Hindlimb muscle (tissue), 1 donor: ENCODE results near the gene CTAG1B. TPM values are rescaled to one million over a fixed set of nuclear protein-coding genes. Genes with fewer than 3 reads are reported as not detected.
"Not testable (repeated sequence)": the region's sequence is repeated elsewhere in the genome, so short reads cannot be mapped to it uniquely, and the experiment has no call there.

Source experiments
- DNase-seq: peaks from one replicate; pipeline ENCODE4 v3.0.0-alpha.2; 2013
- polyA plus RNA-seq: library from polyadenylated mRNA; unstranded; fragments of 120-200 nt; gene quantifications from one replicate; pipeline ENCODE4 v1.2.1, GENCODE V29; 2013; ENCODE audit not compliant: insufficient read length

The CTAG1B gene
- not detected for polyA plus RNA-seq

DNA sequence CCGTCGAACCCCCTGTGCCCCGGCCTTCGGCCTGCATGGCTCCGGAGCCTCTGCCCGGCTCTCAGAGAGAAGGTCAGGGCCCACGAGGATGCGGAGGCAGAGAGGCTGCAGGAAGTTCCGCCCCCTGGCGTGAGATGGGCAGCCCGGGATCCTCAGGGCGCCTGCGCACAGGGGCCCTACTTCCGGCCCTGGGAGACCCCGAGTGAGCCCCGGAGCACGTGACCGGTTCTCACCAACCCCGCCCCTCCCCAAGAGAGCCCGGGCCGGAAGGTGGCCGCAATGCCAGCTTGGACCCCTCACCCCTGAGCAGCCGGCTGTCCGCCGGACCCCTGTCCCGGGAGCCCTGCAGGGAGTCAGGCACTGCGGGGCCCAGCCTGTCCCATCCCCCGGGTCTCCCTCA is at the start of gene CTAG1B:
Gene CTAG1B, minus strand, starts transcription at position 101 of the 400 bp plus-strand sequence. Its CDS starts 64 bp downstream, at position 37.
- DNase-seq = not testable (repeated sequence)

GRCh38 chrX:154661899-154662298 is 42.8 kb upstream of the CTAG1B start:
- DNase-seq = no peak

DNA sequence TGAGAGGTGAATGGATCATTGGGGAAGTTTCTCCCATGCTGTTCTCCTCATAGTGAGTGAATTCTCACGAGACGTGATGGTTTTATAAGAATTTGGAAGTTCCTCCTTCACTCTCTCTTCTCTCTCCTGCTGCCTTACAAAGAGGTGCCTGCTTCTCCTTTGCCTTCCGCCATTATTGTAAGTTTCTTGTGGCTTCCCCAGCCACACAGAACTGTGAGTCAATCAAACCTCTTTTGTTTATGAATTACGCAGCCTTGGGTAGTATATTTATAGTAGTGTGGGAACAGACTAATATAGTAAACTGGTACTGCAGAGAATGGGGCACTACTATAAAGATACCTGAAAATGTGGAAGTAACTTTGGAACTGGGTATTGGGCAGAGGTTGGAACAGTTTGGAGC is 42.1 kb upstream of the CTAG1B start:
- no peak for DNase-seq

GRCh38 chrX:154660541-154660940 is 41.5 kb upstream of the CTAG1B start:
- no peak for DNase-seq

DNA sequence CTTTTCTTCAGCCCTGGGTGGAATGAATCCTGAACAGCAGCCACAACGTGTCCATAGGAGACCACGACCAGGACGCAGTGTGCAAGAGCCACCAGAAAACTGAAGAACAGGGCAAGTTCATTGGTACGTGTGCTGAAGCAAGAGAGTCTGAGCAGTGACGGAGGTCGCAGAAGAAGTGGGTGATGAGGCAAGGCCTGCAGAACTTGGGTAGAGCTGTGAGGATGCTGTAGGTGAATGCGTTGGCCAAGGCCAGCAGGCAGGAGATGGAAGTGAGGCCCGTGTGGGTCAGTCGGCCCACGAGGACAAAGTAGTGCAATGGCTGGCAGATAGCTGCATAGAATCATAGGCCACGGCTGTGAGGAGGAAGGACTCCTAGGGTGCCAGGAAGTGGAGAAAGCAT is 39.9 kb upstream of the CTAG1B start:
- DNase-seq = no peak

DNA sequence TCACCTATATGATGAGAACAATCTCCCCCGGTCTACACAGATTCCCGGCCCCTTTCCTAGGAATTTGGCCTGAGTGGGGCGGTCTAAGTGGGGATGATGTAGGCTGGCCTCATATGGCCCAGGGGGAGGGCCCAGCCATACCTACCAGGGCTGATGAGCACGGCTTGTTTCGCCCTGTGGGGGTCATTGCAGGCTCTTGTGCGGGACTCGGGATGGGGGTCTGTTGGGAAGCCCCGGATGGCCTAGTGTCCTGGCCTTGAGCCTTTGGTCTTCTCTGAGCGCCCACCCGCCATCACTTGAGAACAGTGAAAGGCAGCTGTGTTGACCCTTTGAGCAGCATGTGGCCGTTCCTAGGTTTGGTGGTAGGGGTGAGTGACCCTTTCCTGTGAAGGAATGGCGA is 39.1 kb upstream of the CTAG1B start:
- no peak for DNase-seq

- DNase-seq = no peak
Observed at GRCh38 chrX:154657226-154657805, 38.2 kb upstream of the CTAG1B start.

- DNase-seq = no peak
Observed at GRCh38 chrX:154655786-154656185, 36.7 kb upstream of the CTAG1B start.

GRCh38 chrX:154655346-154655745 is 36.3 kb upstream of the CTAG1B start:
- DNase-seq = no peak

DNA sequence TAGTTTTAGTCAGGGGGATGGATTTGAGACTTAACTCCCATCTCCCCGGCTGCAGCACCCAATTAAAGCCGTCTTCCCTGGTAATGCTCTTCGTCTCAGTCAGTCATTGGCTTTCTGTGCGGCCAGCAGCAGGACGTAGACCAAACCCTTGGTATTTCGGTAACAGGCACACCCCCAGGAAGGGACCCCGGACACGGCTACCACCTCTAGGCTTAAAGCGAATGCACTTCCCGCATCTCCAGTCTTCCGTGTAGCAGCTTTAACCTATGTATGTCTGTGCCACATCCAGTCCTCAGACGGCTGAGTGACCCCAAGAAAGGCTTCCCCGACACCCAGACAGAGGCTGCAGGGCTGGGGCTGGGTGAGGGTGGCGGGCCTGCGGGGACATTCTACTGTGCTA is 35.8 kb upstream of the CTAG1B start:
- no peak for DNase-seq

DNA sequence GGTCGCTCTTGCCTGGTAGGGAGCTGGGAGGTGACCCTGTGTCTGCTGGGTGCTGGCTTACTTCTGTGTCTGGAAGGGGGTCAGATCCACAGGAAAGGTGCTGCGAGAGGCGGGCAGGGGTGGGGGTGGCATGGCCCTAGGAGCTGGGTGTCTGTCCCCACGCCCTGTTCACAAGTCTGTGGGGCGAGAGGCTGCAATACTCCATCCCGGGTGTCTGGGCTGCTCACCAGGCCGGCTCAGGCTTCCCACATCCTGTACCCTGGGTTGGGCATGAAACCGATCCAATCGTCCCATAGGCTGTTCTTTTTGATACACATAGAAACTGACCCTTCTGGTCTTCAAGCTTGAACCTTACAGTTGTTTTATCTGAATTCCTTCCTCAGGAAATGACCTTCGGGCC is 35.3 kb upstream of the CTAG1B start:
- DNase-seq = no peak

DNA sequence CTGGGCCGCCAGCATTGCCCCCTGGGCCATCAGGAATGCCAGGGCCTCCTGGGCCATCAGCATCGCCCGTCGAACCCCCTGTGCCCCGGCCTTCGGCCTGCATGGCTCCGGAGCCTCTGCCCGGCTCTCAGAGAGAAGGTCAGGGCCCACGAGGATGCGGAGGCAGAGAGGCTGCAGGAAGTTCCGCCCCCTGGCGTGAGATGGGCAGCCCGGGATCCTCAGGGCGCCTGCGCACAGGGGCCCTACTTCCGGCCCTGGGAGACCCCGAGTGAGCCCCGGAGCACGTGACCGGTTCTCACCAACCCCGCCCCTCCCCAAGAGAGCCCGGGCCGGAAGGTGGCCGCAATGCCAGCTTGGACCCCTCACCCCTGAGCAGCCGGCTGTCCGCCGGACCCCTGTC is 34.3 kb upstream of the CTAG1B start, which contains the start of gene CTAG2:
Gene CTAG2, minus strand, starts transcription at position 167 of the 400 bp plus-strand sequence. Its CDS starts 64 bp downstream, at position 103.
- DNase-seq = not testable (repeated sequence)

GRCh38 chrX:154653048-154653401 is 33.9 kb upstream of the CTAG1B start:
- no peak for DNase-seq

DNA sequence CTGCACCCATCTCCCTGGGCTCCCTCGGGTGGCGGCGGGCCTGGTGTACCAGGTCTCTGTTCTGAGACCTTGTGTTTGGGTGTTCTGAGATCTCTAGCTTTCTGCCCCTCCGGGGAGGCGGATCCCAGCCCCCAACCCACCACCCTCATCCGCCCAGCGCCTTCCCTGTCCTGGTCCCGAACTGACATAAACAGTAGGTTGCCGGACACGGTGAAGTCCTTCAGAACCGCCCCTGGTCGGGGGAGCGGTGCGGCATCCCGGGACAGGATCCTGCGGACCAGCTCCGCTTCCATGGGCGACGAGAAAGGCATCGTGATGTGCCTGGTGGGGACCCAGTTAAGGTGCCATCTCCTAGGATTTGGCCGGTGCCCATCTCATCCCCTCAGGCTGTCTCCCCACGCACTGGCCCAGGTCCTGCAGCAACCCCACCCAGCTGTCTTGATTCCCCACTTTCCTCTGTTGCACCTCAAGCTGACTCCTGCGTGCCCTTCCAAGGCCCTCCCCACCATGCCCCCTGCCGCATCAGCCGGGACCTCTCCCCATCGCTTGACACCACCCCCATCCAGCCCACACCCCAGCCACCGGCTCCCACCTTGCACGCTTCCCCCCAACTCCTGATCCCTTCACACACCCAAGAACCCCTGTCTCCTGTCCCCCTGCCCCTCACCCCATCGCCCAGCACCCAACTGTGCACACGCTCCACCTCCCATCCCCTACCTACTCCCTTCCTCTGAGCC is 33.4 kb upstream of the CTAG1B start:
- DNase-seq = no peak

- DNase-seq = no peak
Observed at GRCh38 chrX:154650221-154650510, 31.1 kb upstream of the CTAG1B start.

GRCh38 chrX:154649503-154650220 is 30.6 kb upstream of the CTAG1B start:
- no peak for DNase-seq

- no peak for DNase-seq
Observed at GRCh38 chrX:154648931-154649330, 29.8 kb upstream of the CTAG1B start.

- not testable (repeated sequence) for DNase-seq
Observed at GRCh38 chrX:154645745-154646378, 26.8 kb upstream of the CTAG1B start.

- not testable (repeated sequence) for DNase-seq
Observed at GRCh38 chrX:154643708-154644107, 24.6 kb upstream of the CTAG1B start.

DNA sequence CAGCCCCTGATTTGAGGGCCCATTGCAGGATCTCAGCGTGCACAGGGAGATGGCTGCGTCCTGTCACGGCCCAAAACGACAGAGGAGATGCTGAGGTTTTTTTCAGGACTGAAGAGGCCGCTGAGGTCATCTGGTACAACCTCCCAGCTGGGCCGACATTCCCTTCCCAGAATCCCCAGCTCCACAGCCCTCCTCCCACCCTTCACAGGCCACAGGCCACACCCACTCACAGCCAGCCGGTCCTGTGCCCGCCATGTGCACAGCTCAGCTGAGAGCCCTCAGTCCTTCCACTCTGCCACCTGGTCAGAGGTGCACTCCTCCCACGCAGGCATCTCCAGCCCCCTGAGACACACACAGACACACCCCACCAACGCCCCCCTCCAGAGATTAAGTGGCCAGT is 22.7 kb upstream of the CTAG1B start:
- DNase-seq = not testable (repeated sequence)

DNA sequence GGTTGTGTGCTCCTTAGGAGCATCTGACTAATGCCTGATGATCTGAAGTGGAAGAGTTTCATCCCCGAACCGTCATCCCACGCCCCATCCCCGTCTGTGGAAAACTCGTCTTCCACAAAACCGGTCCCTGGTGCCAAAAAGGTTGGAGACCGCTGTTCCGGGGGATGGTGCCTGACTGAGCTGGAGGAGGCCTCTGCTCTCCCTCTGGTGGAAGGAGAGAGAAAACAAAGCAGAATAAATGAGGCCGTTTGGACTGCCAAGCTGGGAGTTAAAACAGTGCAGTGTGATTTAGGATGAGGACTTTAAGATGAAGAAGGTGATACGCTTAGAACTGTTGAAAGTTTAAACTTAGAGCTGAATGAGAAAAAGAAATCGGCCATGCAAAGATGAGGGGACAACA is 14.6 kb upstream of the CTAG1B start:
- DNase-seq = not testable (repeated sequence)

GRCh38 chrX:154630949-154631348 is 11.9 kb upstream of the CTAG1B start:
- not testable (repeated sequence) for DNase-seq

DNA sequence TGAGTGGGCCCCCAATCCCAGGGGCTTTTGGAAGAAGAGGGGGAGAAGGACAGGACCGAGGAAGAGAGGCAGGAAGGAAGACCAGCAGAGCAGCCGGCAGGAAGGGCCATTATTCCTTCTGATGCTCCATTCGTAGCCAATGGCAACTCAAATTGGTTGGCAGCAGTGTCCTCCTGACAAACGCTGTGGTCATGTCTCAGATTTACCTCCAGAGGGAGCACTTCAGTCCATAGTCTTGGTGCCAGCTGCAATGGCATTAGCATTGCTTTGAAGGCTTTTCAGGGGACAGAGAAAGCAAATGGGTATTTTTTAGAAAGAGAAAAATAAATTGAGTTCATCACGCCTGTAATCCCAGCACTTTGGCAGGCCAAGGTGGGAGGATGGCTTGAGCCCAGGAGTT is 9.9 kb upstream of the CTAG1B start:
- DNase-seq = not testable (repeated sequence)
